Mammary epithelial cell (primary cell): Measurements from ENCODE around the gene WDR27.

Experiments used
- CTCF ChIP-seq, 2 donors: IDR thresholded peaks in 1 of 2; conservative IDR thresholded peaks in 1 of 2; 2 replicates each; pipeline ENCODE4 v1.5.1; 2011 to 2012; ENCODE audit warnings: inconsistent platforms in 2 of 2, low read length in 2 of 2, mild to moderate bottlenecking in 2 of 2, control low read depth in 1 of 2, low read depth in 1 of 2; ENCODE audit not compliant: insufficient read depth in 1 of 2; ENCODE audit errors: extremely low read depth in 1 of 2
- EZH2 ChIP-seq: IDR thresholded peaks from 2 replicates; pipeline ENCODE4 v1.6.1; 2012; ENCODE audit warnings: low read length, inconsistent platforms, borderline replicate concordance

- TF ChIP-seq CTCF (conservative IDR thresholded peaks at IDR 0.05 in 1 of 2, IDR thresholded peaks at IDR 0.05 in 1 of 2; ENCODE audit: extremely low read depth in 1 of 2, insufficient read depth in 1 of 2, low read depth in 1 of 2, low read length in 2 of 2) (no peak), EZH2 (no peak)
These were observed 256.6 kb downstream of the WDR27 start for GRCh38 chr6:169445227-169445626.
